ENCODE results near the gene TSR2. TPM values are rescaled to one million over a fixed set of nuclear protein-coding genes. Genes with fewer than 3 reads are reported as not detected.

The TSR2 gene
- total RNA-seq, 1 experiment from 2014 or later: 42.5 TPM

DNA sequence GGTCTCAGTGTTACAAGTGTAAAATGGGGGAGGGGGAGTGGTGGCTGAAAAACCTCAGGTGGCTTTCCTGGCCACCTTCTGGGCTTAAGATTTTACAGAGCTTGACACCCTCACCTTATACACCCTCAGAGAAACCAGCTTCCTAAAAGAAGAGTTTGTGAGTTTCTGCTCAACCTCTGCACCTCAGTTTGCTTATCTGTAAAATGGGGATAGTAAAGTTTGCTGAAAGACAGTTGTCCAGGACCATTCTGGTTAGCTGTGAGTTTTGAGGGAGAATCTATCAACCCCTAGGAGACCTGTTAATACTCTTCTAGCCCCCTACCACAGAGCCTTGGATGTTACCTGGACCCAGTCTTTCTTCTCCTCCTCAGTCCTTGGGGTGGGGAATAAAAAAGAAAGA lies 9.7 kb downstream of the TSR2 start:
- H3K36me3 Mint-ChIP-seq (ENCODE audit: insufficient read depth, unreplicated experiment): peaks cover 4% of the 10 kb centered on the region
- no peak overlapping the region for H3K27ac Mint-ChIP-seq (ENCODE audit: unreplicated experiment)
- BruUV-seq (replicated peaks): no TSS peak
- CTCF ChIA-PET: no interaction called here
- H3K4me3 Mint-ChIP-seq (ENCODE audit: low read depth, unreplicated experiment): no peak overlapping the region
- no peaks in the 10 kb centered on the region for H3K4me1 Mint-ChIP-seq (ENCODE audit: low read depth, unreplicated experiment)
- intact Hi-C loops (cut with micrococcal nuclease; ENCODE audit: unreplicated experiment): no loop called here
- TF ChIP-seq, protein P1, sequence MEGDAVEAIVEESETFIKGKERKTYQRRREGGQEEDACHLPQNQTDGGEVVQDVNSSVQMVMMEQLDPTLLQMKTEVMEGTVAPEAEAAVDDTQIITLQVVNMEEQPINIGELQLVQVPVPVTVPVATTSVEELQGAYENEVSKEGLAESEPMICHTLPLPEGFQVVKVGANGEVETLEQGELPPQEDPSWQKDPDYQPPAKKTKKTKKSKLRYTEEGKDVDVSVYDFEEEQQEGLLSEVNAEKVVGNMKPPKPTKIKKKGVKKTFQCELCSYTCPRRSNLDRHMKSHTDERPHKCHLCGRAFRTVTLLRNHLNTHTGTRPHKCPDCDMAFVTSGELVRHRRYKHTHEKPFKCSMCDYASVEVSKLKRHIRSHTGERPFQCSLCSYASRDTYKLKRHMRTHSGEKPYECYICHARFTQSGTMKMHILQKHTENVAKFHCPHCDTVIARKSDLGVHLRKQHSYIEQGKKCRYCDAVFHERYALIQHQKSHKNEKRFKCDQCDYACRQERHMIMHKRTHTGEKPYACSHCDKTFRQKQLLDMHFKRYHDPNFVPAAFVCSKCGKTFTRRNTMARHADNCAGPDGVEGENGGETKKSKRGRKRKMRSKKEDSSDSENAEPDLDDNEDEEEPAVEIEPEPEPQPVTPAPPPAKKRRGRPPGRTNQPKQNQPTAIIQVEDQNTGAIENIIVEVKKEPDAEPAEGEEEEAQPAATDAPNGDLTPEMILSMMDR (IDR thresholded peaks at IDR 0.05; ENCODE audit: unreplicated experiment): no peak
- H3K9me3 Mint-ChIP-seq (ENCODE audit: low read depth, unreplicated experiment): no peaks in the 10 kb centered on the region
- DNase-seq: no peak
- H3K27me3 Mint-ChIP-seq (ENCODE audit: unreplicated experiment): no peaks in the 10 kb centered on the region

DNA sequence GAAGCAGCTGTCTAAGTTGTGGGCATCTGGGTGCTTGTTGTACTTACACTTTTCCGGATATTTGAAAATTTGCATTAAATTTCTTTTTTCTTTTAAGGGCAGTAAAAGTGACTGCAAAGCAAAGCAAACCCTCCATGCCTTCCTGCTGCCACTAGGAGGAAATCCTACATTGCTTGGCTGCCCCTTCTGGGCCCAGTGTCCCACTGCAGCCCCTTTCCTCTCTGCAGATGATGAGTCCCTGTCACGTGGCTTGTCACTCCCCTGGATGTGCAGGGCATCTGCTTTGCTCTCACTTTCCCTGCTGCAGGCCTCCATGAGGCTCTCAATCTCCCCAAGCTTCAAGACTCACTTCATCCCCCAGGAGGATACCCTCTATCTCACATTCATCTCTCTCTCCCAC lies 12.7 kb downstream of the TSR2 start:
- no peak for DNase-seq
- Mint-ChIP-seq H3K9me3 (ENCODE audit: low read depth, unreplicated experiment) (no peaks in the 10 kb centered on the region), H3K36me3 (ENCODE audit: insufficient read depth, unreplicated experiment) (peaks cover 4% of the 10 kb centered on the region), H3K27ac (ENCODE audit: unreplicated experiment) (no peak overlapping the region), H3K4me3 (ENCODE audit: low read depth, unreplicated experiment) (no peak overlapping the region), H3K27me3 (ENCODE audit: unreplicated experiment) (no peaks in the 10 kb centered on the region), H3K4me1 (ENCODE audit: low read depth, unreplicated experiment) (no peaks in the 10 kb centered on the region)
- intact Hi-C loops (cut with micrococcal nuclease; ENCODE audit: unreplicated experiment): no loop called here
- BruUV-seq (replicated peaks): no TSS peak
- TF ChIP-seq, protein P1 (IDR thresholded peaks at IDR 0.05; ENCODE audit: unreplicated experiment): peak; percentile 22
- CTCF ChIA-PET: no interaction called here

DNA sequence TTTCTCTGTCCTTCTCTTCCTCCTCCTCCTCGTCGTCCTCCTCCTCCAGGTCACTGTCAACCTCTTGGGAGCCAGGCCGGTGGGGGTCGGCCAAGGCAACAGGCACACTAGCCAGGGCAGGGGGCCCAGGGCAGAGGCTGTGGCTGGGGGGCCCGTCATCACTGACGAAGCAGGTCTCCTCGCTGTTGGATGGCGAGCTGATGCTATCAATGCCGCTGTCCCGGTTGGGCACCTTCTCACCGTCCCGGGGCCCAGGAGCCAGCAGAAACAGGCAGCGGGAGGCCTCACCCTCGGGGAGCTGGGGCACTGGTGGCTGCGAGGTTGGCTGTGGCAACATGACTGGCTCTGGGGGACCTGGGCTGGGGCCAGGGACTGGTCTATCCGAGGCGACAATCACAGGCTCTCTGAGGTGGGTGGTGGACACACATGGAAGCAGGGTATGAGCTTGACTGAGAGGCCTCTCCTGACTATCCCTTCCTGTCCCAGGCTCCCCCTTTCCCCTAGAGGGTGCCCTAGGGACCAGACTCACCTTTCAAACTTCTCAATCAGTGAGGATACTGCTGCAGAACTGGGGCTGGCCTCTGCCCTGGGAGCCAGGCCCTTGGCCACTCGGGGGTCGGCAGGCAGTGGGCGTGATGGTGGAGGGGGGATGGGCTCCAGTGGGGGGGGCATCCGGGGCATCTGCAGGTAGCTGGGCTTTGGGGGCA lies 30.0 kb downstream of the TSR2 start:
- BruUV-seq (replicated peaks): no TSS peak
- DNase-seq: no peak
- Mint-ChIP-seq H3K4me3 (ENCODE audit: low read depth, unreplicated experiment) (no peak overlapping the region), H3K27me3 (ENCODE audit: unreplicated experiment) (no peaks in the 10 kb centered on the region), H3K36me3 (ENCODE audit: insufficient read depth, unreplicated experiment) (no peaks in the 10 kb centered on the region), H3K9me3 (ENCODE audit: low read depth, unreplicated experiment) (no peaks in the 10 kb centered on the region), H3K4me1 (ENCODE audit: low read depth, unreplicated experiment) (no peaks in the 10 kb centered on the region), H3K27ac (ENCODE audit: unreplicated experiment) (no peak overlapping the region)
- TF ChIP-seq, protein P1 (IDR thresholded peaks at IDR 0.05; ENCODE audit: unreplicated experiment): no peak
- intact Hi-C loops (cut with micrococcal nuclease; ENCODE audit: unreplicated experiment): no loop called here
- CTCF ChIA-PET: interaction anchor here (0.8 kb wide), 1 partner anchor 1620 kb away, joined by 5 read pairs; no protein-coding TSS in a partner anchor

DNA sequence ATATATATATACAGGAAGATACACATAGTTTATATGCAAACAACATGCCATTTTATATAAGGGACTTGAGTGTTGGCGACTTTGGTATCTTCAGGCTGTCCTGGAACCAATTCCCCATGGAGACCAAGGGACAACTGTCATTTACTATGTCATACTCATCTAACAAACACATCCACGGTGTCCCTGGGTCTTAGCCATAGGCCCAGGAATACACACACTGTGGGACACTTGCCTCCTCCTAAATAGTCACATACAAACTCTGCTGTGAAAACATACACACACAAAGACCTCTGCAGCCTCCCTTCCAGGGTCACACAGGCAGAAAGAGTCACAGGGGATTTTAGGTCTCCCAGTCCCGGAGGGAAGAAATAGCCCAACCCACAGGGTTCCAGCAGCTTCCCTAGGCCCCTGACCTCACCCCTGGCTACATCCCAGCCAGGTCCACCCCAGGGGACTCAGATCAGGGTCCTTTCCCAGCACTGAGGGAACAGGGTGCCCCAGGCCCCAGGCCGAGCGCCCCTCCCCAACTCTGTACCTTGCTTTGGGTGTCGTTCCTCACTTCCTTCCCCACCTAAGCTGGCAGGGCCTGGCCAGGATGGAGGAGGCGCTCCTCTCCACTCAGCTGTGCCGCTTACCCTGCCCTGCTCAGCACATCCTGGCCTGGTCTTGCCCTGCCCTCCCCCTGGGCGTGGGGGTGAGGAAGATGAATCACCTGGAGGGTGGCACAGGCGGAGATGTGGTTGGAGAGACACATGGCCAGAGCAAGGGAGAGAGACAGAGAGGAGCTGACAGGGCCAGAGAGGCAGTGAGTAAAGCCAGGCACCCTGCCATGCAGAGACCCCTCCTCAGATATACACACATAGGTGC lies 34.0 kb downstream of the TSR2 start:
- H3K9me3 Mint-ChIP-seq (ENCODE audit: low read depth, unreplicated experiment): no peaks in the 10 kb centered on the region
- no peak overlapping the region for H3K27ac Mint-ChIP-seq (ENCODE audit: unreplicated experiment)
- CTCF ChIA-PET: no interaction called here
- H3K4me3 Mint-ChIP-seq (ENCODE audit: low read depth, unreplicated experiment): no peak overlapping the region
- DNase-seq: no peak
- intact Hi-C loops (cut with micrococcal nuclease; ENCODE audit: unreplicated experiment): no loop called here
- BruUV-seq (replicated peaks): no TSS peak
- no peaks in the 10 kb centered on the region for H3K36me3 Mint-ChIP-seq (ENCODE audit: insufficient read depth, unreplicated experiment)
- no peaks in the 10 kb centered on the region for H3K27me3 Mint-ChIP-seq (ENCODE audit: unreplicated experiment)
- no peaks in the 10 kb centered on the region for H3K4me1 Mint-ChIP-seq (ENCODE audit: low read depth, unreplicated experiment)
- TF ChIP-seq, protein P1 (IDR thresholded peaks at IDR 0.05; ENCODE audit: unreplicated experiment): no peak
